ENCODE data around the gene OR3A3.
"Not testable (repeated sequence)": the region's sequence is repeated elsewhere in the genome, so short reads cannot be mapped to it uniquely, and the experiment has no call there.

Gene OR3A3

DNA sequence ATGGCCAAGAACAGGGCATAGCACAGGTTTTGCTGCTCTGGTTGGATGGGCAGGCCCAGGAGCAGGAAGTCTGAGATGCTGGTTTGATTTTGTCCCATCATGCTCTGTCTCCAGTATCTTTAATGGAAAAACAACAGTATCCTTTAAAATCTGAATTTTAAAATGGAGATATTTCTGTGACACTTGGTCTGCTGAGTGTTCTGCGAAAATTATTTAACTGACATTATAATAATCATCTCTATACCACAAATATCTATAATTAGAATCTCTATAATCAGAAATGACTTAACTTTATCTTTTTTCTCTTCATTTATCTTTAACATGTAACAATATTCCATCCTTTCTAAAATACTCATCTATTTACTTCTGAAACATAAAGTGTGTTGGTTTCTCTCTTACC, 12.9 kb upstream of the OR3A3 start, which contains the start of gene OR1E1:
OR1E1 (minus strand) TSS at position 101 of the 400 bp plus-strand sequence; CDS start at position 101, 0 bp downstream.
- Histone ChIP-seq H3K9ac (ENCODE audit: low read depth, low read length, poor library complexity, severe bottlenecking) (no peak within 1 kb of the TSS), H3K27me3 (ENCODE audit: insufficient read depth, low read length, poor library complexity, severe bottlenecking) (no peaks in the 10 kb centered on the region), H3K4me1 (ENCODE audit: insufficient read depth, low read length, poor library complexity, severe bottlenecking) (no peaks in the 10 kb centered on the region), H3K9me2 (replicated peaks; ENCODE audit: low read depth, low read length) (no peaks in the 10 kb centered on the region), H4K20me1 (ENCODE audit: insufficient read depth, low read length, poor library complexity, severe bottlenecking) (no peaks in the 10 kb centered on the region), H3K9me3 (ENCODE audit: insufficient read depth, low read depth, low read length) (no peaks in the 10 kb centered on the region), H3K36me3 (ENCODE audit: insufficient read depth, low read length) (no peaks in the 10 kb centered on the region), H3K79me2 (ENCODE audit: insufficient read depth, low read length) (no peaks in the 10 kb centered on the region), H3K4me3 (ENCODE audit: low read length, poor library complexity, severe bottlenecking) (no peak within 1 kb of the TSS), H3F3A (ENCODE audit: low read depth) (no peaks in the 10 kb centered on the region), H3K4me2 (ENCODE audit: low read depth, low read length, poor library complexity, severe bottlenecking) (no peak within 1 kb of the TSS), H2AFZ (ENCODE audit: low read length) (no peak within 1 kb of the TSS)
- no peak for TF ChIP-seq CTCF (conservative IDR thresholded peaks at IDR 0.05; ENCODE audit: low read length)
- no peak for TF ChIP-seq EZH2phosphoT487 (IDR thresholded peaks at IDR 0.05; ENCODE audit: borderline replicate concordance)

GRCh38 chr17:3400055-3400454, 11.1 kb upstream of the OR3A3 start:
- no peak overlapping the region for H3K4me2 ChIP-seq (ENCODE audit: low read depth, low read length, poor library complexity, severe bottlenecking)
- no peaks in the 10 kb centered on the region for H3K4me1 ChIP-seq (ENCODE audit: insufficient read depth, low read length, poor library complexity, severe bottlenecking)
- no peaks in the 10 kb centered on the region for H3K9me3 ChIP-seq (ENCODE audit: insufficient read depth, low read depth, low read length)
- TF ChIP-seq CTCF (conservative IDR thresholded peaks at IDR 0.05; ENCODE audit: low read length) (no peak), EZH2phosphoT487 (IDR thresholded peaks at IDR 0.05; ENCODE audit: borderline replicate concordance) (no peak)
- no peaks in the 10 kb centered on the region for H4K20me1 ChIP-seq (ENCODE audit: insufficient read depth, low read length, poor library complexity, severe bottlenecking)
- H3K27me3 ChIP-seq (ENCODE audit: insufficient read depth, low read length, poor library complexity, severe bottlenecking) = no peaks in the 10 kb centered on the region
- no peak overlapping the region for H3K9ac ChIP-seq (ENCODE audit: low read depth, low read length, poor library complexity, severe bottlenecking)
- H3K9me2 ChIP-seq (replicated peaks; ENCODE audit: low read depth, low read length) = no peaks in the 10 kb centered on the region
- H3K36me3 ChIP-seq (ENCODE audit: insufficient read depth, low read length) = no peaks in the 10 kb centered on the region
- H2AFZ ChIP-seq (ENCODE audit: low read length) = no peak overlapping the region
- no peaks in the 10 kb centered on the region for H3F3A ChIP-seq (ENCODE audit: low read depth)
- no peaks in the 10 kb centered on the region for H3K79me2 ChIP-seq (ENCODE audit: insufficient read depth, low read length)
- no peak overlapping the region for H3K4me3 ChIP-seq (ENCODE audit: low read length, poor library complexity, severe bottlenecking)

DNA sequence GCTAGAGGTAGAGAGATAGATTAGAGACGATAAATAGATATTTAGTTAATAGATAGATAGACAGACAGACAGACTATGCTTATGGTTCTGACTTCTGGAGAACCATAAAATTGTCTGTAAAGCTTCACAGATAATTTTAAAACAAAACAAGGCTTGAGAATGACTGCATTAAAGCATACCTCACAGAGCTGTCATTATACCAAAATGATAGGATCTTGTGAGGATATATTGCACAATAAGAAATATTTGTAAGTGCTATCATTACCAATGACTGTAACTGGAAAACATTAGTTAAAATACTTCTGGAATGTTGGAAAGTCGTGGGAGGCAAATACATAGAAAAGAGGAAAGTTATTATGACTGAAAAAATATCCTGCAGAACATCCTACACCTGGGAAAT, 9.4 kb upstream of the OR3A3 start:
- no peak for TF ChIP-seq EZH2phosphoT487 (IDR thresholded peaks at IDR 0.05; ENCODE audit: borderline replicate concordance)
- TF ChIP-seq CTCF (conservative IDR thresholded peaks at IDR 0.05; ENCODE audit: low read length) = no peak
- no peak overlapping the region for H3K9ac ChIP-seq (ENCODE audit: low read depth, low read length, poor library complexity, severe bottlenecking)
- H3K79me2 ChIP-seq (ENCODE audit: insufficient read depth, low read length) = no peaks in the 10 kb centered on the region
- H3K9me2 ChIP-seq (replicated peaks; ENCODE audit: low read depth, low read length) = no peaks in the 10 kb centered on the region
- no peak overlapping the region for H3K4me2 ChIP-seq (ENCODE audit: low read depth, low read length, poor library complexity, severe bottlenecking)
- no peaks in the 10 kb centered on the region for H4K20me1 ChIP-seq (ENCODE audit: insufficient read depth, low read length, poor library complexity, severe bottlenecking)
- no peaks in the 10 kb centered on the region; the same call in 1 of the 2 replicates for H3K9me3 ChIP-seq (ENCODE audit: insufficient read depth, low read depth, low read length)
- no peak overlapping the region for H3K4me3 ChIP-seq (ENCODE audit: low read length, poor library complexity, severe bottlenecking)
- no peaks in the 10 kb centered on the region for H3F3A ChIP-seq (ENCODE audit: low read depth)
- no peaks in the 10 kb centered on the region for H3K36me3 ChIP-seq (ENCODE audit: insufficient read depth, low read length)
- H3K4me1 ChIP-seq (ENCODE audit: insufficient read depth, low read length, poor library complexity, severe bottlenecking) = no peaks in the 10 kb centered on the region
- H2AFZ ChIP-seq (ENCODE audit: low read length) = no peak overlapping the region
- H3K27me3 ChIP-seq (ENCODE audit: insufficient read depth, low read length, poor library complexity, severe bottlenecking) = no peaks in the 10 kb centered on the region

DNA sequence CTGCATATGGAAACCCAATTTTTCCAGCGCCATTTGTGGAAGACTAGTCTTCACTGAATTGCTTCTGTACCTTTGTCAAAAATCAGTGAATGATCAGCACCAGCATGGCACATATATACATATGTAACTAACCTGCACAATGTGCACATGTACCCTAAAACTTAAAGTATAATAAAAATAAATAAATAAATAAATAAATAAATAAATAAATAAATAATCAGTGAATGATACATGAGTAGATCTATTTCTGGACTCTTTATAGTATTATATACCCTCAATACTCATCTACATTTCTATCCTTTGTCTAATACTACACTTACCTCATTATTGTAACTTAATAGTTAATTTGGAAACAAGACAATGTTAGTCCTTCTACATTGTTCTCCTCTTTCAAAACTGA, 7.3 kb upstream of the OR3A3 start:
- H3K79me2 ChIP-seq (ENCODE audit: insufficient read depth, low read length); H3K9me2 ChIP-seq (replicated peaks; ENCODE audit: low read depth, low read length); H3F3A ChIP-seq (ENCODE audit: low read depth); H3K4me2 ChIP-seq (ENCODE audit: low read depth, low read length, poor library complexity, severe bottlenecking); H3K36me3 ChIP-seq (ENCODE audit: insufficient read depth, low read length); H4K20me1 ChIP-seq (ENCODE audit: insufficient read depth, low read length, poor library complexity, severe bottlenecking); H3K27me3 ChIP-seq (ENCODE audit: insufficient read depth, low read length, poor library complexity, severe bottlenecking); H3K4me3 ChIP-seq (ENCODE audit: low read length, poor library complexity, severe bottlenecking); H3K4me1 ChIP-seq (ENCODE audit: insufficient read depth, low read length, poor library complexity, severe bottlenecking); H3K9me3 ChIP-seq (ENCODE audit: insufficient read depth, low read depth, low read length); H2AFZ ChIP-seq (ENCODE audit: low read length); H3K9ac ChIP-seq (ENCODE audit: low read depth, low read length, poor library complexity, severe bottlenecking): not testable (repeated sequence)

- H3K4me3 ChIP-seq (ENCODE audit: low read length, poor library complexity, severe bottlenecking); H3K4me1 ChIP-seq (ENCODE audit: insufficient read depth, low read length, poor library complexity, severe bottlenecking); H3K9me2 ChIP-seq (replicated peaks; ENCODE audit: low read depth, low read length); H3F3A ChIP-seq (ENCODE audit: low read depth); H3K4me2 ChIP-seq (ENCODE audit: low read depth, low read length, poor library complexity, severe bottlenecking); H3K9ac ChIP-seq (ENCODE audit: low read depth, low read length, poor library complexity, severe bottlenecking); H3K9me3 ChIP-seq (ENCODE audit: insufficient read depth, low read depth, low read length); H4K20me1 ChIP-seq (ENCODE audit: insufficient read depth, low read length, poor library complexity, severe bottlenecking); H3K79me2 ChIP-seq (ENCODE audit: insufficient read depth, low read length); H3K27me3 ChIP-seq (ENCODE audit: insufficient read depth, low read length, poor library complexity, severe bottlenecking); H3K36me3 ChIP-seq (ENCODE audit: insufficient read depth, low read length); H2AFZ ChIP-seq (ENCODE audit: low read length): not testable (repeated sequence)
Measured at GRCh38 chr17:3412216-3412615, 1.0 kb downstream of the OR3A3 start.
